ENCODE data around the gene NFX1.

GRCh38 chr9:33242609-33243134, 47.6 kb upstream of the NFX1 start:
- TF ChIP-seq EZH2 (IDR thresholded peaks at IDR 0.05) (no peak), CTCF (IDR thresholded peaks at IDR 0.05) (no peak)
